Measurements from ENCODE around the gene SPG7. TPM values are rescaled to one million over a fixed set of nuclear protein-coding genes. Genes with fewer than 3 reads are reported as not detected.

The SPG7 gene
- total RNA-seq, 3 donors from 2014 or later (not counting 1 experiment from before 2014, with no cell fraction given) = 142 to 195 (median 180) TPM

DNA sequence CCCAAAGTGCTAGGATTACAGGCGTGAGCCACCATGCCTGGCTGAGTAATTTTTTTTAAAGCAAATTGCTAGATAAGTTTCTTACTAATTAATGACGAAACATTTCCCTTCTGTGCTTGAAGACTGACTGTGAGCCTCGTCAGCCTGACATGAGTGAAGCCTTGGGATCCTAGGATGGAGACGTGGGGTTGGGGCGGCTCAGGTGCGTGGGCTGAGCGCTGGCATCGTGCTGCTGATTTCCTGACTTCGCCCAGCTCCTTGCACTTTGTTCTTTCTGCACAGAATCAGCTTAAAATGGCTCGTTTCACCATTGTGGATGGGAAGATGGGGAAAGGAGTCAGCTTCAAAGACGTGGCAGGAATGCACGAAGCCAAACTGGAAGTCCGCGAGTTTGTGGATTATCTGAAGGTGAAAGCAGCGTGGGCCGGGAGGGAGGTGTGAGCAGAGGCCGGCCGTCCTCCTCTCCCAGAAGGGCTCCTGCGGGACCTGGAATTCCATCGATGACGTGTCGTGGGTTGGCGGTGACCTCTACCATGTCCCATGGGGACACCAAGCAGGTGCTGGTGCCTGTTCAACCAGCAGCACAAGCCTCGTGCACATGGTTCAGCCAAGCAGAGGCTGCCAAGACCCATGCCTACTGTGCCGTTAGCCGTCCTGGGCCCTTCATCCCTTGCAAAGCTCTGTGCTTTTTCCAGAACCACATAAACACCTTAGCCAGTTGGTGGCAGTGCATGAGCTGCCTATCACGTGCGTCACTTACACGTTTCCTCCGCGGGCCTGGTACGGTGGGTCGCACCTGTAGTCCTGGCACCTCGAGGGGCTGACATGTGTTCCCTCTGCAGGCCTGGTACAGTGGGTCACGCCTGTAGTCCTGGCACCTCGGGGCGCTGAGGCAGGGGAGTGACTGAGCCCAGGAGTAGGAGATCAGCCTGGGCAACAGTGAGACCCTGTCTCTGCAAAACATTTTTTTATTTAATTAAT, 22.5 kb downstream of the SPG7 start:
- no peak overlapping the region for H3K4me3 ChIP-seq (ENCODE audit: low read length)
- H3K4me3 Mint-ChIP-seq = no peak overlapping the region
- H3K9me3 ChIP-seq (ENCODE audit: control insufficient read depth, insufficient read depth, low read length) = no peaks in the 10 kb centered on the region
- H3K36me3 Mint-ChIP-seq = no peaks in the 10 kb centered on the region
- no peak overlapping the region for H3K27ac ChIP-seq (ENCODE audit: low read length)
- H3K4me1 ChIP-seq (ENCODE audit: control insufficient read depth, insufficient read depth, low read length) = peaks cover 22% of the 10 kb centered on the region
- no peak for ATAC-seq
- H3K9me3 Mint-ChIP-seq = no peaks in the 10 kb centered on the region
- peaks cover 65% of the 10 kb centered on the region for H3K36me3 ChIP-seq (ENCODE audit: control insufficient read depth, insufficient read depth, low read length)
- no peaks in the 10 kb centered on the region for H3K27me3 Mint-ChIP-seq (ENCODE audit: low read depth in 2 of 2)
- 96% methylated on average over 37 of the region's 37 CpGs for WGBS (ENCODE audit: insufficient coverage)
- DNase-seq = no peak
- no peak overlapping the region for H3K27ac Mint-ChIP-seq
- H3K4me1 Mint-ChIP-seq = peaks cover 13 to 14% of the 10 kb centered on the region in 2 donors
- H3K27me3 ChIP-seq (ENCODE audit: control insufficient read depth, insufficient read depth, low read length) = no peaks in the 10 kb centered on the region
- TF ChIP-seq, protein P1, sequence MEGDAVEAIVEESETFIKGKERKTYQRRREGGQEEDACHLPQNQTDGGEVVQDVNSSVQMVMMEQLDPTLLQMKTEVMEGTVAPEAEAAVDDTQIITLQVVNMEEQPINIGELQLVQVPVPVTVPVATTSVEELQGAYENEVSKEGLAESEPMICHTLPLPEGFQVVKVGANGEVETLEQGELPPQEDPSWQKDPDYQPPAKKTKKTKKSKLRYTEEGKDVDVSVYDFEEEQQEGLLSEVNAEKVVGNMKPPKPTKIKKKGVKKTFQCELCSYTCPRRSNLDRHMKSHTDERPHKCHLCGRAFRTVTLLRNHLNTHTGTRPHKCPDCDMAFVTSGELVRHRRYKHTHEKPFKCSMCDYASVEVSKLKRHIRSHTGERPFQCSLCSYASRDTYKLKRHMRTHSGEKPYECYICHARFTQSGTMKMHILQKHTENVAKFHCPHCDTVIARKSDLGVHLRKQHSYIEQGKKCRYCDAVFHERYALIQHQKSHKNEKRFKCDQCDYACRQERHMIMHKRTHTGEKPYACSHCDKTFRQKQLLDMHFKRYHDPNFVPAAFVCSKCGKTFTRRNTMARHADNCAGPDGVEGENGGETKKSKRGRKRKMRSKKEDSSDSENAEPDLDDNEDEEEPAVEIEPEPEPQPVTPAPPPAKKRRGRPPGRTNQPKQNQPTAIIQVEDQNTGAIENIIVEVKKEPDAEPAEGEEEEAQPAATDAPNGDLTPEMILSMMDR (IDR thresholded peaks at IDR 0.05) = no peak
- intact Hi-C loops (cut with micrococcal nuclease) = no loop called here

DNA sequence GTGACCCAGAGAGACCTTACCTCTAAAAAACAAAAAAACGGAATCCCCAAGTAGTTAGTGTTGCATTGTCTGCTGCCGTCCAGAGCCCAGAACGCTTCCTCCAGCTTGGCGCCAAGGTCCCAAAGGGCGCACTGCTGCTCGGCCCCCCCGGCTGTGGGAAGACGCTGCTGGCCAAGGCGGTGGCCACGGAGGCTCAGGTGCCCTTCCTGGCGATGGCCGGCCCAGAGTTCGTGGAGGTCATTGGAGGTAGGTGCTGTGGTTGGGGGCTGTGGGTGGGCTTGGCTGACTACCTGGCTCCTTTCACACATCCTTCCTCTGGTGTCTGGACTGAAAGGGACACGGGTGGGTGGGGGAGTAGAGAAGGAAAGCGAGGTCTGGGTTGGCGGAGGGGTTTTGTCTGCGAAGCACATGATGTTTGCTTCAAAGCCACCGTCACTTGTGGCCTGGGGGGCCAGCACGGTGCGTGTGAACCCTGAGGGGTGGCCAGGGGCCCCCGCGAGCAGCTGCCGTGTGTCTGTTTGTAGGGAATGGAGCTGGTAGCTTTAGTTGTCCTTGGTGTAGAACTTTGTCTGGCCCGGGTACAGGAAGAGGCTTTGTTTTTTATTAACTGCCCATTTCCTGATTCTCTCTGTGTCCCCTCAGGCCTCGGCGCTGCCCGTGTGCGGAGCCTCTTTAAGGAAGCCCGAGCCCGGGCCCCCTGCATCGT, 23.8 kb downstream of the SPG7 start:
- DNase-seq (no peak), ATAC-seq (no peak)
- no peak overlapping the region for H3K27ac Mint-ChIP-seq
- no peaks in the 10 kb centered on the region for H3K27me3 Mint-ChIP-seq (ENCODE audit: low read depth in 2 of 2)
- no peaks in the 10 kb centered on the region for H3K27me3 ChIP-seq (ENCODE audit: control insufficient read depth, insufficient read depth, low read length)
- TF ChIP-seq, protein P1 (IDR thresholded peaks at IDR 0.05) = no peak
- intact Hi-C loops (cut with micrococcal nuclease) = no loop called here
- H3K9me3 Mint-ChIP-seq = no peaks in the 10 kb centered on the region
- H3K4me1 Mint-ChIP-seq = peaks cover 13 to 14% of the 10 kb centered on the region in 2 donors
- peaks cover 59% of the 10 kb centered on the region for H3K36me3 ChIP-seq (ENCODE audit: control insufficient read depth, insufficient read depth, low read length)
- peaks cover 21% of the 10 kb centered on the region for H3K4me1 ChIP-seq (ENCODE audit: control insufficient read depth, insufficient read depth, low read length)
- H3K9me3 ChIP-seq (ENCODE audit: control insufficient read depth, insufficient read depth, low read length) = no peaks in the 10 kb centered on the region
- H3K4me3 Mint-ChIP-seq = no peak overlapping the region
- no peaks in the 10 kb centered on the region for H3K36me3 Mint-ChIP-seq
- no peak overlapping the region for H3K27ac ChIP-seq (ENCODE audit: low read length)
- WGBS (ENCODE audit: insufficient coverage) = 94% methylated on average over 30 of the region's 31 CpGs
- no peak overlapping the region for H3K4me3 ChIP-seq (ENCODE audit: low read length)

DNA sequence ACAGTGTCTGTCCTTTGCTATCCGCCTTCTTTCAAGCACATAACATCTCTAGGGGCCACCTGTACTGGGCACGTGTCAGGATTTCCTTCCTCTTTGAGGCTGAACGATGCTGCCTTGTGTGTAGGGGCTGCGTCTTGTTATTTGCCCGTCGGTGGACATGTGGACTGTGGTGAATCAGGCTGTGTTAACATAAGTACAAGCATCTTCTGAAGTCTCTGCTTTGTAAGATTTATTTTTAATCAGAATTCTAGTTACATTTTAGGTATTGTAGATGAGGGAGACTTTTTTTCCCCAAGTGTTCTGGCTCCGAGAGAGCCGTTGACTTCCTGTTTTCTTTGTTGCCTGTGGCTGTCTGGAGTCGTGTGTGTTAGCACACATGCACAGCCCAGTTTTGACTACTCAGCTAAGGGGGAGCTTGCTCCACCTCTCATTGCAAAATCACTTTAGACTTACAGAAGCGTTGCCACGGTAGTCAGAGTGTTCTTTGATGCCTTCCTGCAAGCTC, 26.1 kb downstream of the SPG7 start:
- Histone ChIP-seq H3K4me3 (ENCODE audit: low read length) (no peak overlapping the region), H3K27me3 (ENCODE audit: control insufficient read depth, insufficient read depth, low read length) (no peaks in the 10 kb centered on the region), H3K27ac (ENCODE audit: low read length) (peak overlapping the region; percentile 1), H3K4me1 (ENCODE audit: control insufficient read depth, insufficient read depth, low read length) (peaks cover 21% of the 10 kb centered on the region), H3K36me3 (ENCODE audit: control insufficient read depth, insufficient read depth, low read length) (peaks cover 62% of the 10 kb centered on the region), H3K9me3 (ENCODE audit: control insufficient read depth, insufficient read depth, low read length) (no peaks in the 10 kb centered on the region)
- no peaks in the 10 kb centered on the region for H3K36me3 Mint-ChIP-seq
- H3K4me3 Mint-ChIP-seq = peak overlapping the region; percentile 45
- ATAC-seq (peak; percentile 50 to 84 (median 82)), DNase-seq (peak in 1 of 2 donors; percentile 76)
- TF ChIP-seq, protein P1 (IDR thresholded peaks at IDR 0.05) = no peak
- H3K9me3 Mint-ChIP-seq = no peaks in the 10 kb centered on the region
- H3K27me3 Mint-ChIP-seq (ENCODE audit: low read depth in 2 of 2) = no peaks in the 10 kb centered on the region
- 14% methylated on average over 11 of the region's 11 CpGs for WGBS (ENCODE audit: insufficient coverage)
- H3K4me1 Mint-ChIP-seq = peaks cover 13 to 14% of the 10 kb centered on the region in 2 donors
- intact Hi-C loops (cut with micrococcal nuclease) = no loop called here
- peak overlapping the region; percentile 44 to 58 for H3K27ac Mint-ChIP-seq

Measured in natural killer cell (primary cell).